Subcutaneous adipose tissue (tissue), 4 donors: ENCODE measurements around the gene ARL5C. TPM values are rescaled to one million over a fixed set of nuclear protein-coding genes. Genes with fewer than 3 reads are reported as not detected.

ENCODE experiments used
- CTCF ChIP-seq: fragments of 450-650 bp; IDR thresholded peaks from one replicate; pipeline ENCODE4 v1.5.1; 2016; ENCODE audit warnings: low read depth, mild to moderate bottlenecking, control low read depth, antibody characterized with exemption, moderate library complexity
- total RNA-seq, 4 donors: library from RNA; depleted of rRNA; stranded (reverse); fragments of >200 nt; gene quantifications; one replicate each; pipeline ENCODE4 v1.1.0, GENCODE V29; 2016

Gene ARL5C
- total RNA-seq, 4 donors from 2014 or later = not detected

DNA sequence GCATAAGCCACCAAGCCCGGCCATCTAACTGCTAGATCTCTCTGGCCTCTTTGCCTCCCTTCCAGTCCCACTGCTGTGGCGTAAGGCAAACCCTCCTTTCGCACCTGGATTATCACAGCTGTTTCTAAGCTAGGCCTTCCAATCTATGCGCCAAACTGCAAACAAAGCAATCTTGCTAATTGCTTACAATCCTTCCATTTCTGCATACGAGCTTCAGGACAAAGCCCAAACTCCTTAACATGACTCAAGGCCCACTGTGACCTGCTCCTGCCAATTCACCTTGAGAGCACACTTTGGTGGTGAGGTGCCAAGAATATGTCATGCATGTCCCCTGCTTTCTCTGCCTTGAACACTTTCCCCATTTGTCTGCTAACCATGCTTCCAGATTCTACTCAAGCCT is 6.0 kb upstream of the ARL5C start:
- no peak for TF ChIP-seq CTCF

GRCh38 chr17:39170558-39170957 is 4.6 kb upstream of the ARL5C start:
- TF ChIP-seq CTCF = no peak

- TF ChIP-seq CTCF = no peak
Observed at GRCh38 chr17:39170109-39170508, 4.1 kb upstream of the ARL5C start.

DNA sequence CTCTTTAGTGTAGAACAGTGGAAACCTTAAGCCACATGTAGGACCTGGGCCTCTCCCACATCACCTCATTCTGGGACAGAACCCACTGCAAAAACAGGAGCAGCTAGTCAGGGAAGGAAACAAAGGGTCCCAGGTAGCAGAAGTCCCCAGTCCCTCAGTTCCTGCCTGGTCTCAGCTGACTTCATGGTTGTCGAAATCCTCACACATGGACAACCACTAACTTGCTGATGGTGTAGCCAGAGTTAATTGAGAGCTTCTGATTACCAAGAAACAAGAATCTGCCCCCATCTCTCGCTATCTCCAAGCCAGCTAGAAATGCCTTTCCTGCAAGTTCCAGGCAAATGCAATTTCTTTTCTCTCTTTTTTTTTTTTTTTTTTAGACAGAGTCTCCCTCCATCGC is 3.6 kb upstream of the ARL5C start:
- no peak for TF ChIP-seq CTCF

DNA sequence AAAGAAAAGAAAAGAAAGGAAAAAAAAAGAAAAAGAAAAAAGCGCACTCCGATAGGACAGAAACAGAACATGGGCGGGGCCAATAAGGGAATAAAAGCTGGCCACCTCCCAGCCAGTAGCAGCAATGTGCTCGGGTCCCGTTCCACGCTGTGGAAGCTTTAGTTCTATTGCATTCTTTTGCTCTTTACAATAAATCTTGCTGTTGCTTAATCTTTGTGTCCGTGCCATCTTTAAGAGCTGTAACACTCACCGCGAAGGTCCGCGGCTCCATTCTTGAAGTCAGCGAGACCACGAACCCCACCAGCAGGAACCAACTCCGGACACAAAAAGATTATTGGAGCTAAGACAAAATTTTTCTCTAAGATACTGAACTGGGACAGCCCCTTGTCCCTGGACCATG is 3.1 kb upstream of the ARL5C start:
- no peak for TF ChIP-seq CTCF

DNA sequence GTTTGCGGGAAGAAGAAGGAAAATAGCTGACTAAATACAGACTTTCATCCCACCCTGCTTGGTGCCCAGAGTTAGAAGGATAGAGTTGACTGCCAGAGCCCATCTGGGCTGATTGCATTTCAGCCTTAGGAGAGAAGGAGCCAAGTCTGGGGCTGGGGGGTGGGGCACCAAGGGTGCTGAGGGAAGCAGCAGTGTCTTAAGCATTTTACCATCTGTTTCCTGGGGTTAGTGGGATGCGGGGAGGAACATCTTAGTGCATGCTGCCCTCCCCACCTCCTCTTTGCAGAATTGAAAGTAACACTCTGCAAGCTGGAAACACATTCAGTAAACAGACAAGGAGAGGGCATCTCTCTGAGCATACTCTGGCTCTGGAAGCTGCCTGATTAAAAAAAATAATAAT is 1.5 kb upstream of the ARL5C start:
- no peak for TF ChIP-seq CTCF

GRCh38 chr17:39166437-39167335 is 725 bp upstream of the ARL5C start:
- TF ChIP-seq CTCF = no peak
